SKM-1 (cell line): ENCODE data around the gene EZR.
"Not testable (repeated sequence)": the region's sequence is repeated elsewhere in the genome, so short reads cannot be mapped to it uniquely, and the experiment has no call there.

ENCODE experiments used
- DNase-seq: peaks from one replicate; lab custom pipeline; 2025; ENCODE audit not compliant: unreplicated experiment; lab: John Stamatoyannopoulos, UW

Gene EZR

GRCh38 chr6:158843751-158844683 lies 24.8 kb upstream of the EZR start:
- no peak for DNase-seq

GRCh38 chr6:158841358-158841757 lies 22.2 kb upstream of the EZR start:
- no peak for DNase-seq

DNA sequence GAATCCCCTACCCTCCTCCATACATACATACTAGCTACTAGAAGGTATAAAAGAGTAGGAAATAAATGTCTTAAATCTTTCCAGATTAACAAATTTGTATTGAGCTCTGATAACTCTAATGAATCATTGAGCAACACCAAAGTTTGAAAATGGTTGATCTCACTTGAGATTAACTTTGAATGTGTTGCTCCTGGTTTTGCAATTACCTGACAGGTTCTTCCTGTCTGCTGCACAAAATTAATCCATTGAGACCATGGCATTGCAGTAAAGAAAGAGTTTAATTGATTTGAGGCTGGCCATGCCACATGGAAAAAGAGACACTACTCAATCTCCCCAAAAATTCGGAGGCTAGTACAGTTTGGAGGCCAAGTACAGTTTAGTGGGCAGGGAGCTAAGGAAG lies 21.3 kb upstream of the EZR start:
- DNase-seq, result no peak

- DNase-seq, result no peak
These were observed 20.6 kb upstream of the EZR start for GRCh38 chr6:158839796-158840195.

DNA sequence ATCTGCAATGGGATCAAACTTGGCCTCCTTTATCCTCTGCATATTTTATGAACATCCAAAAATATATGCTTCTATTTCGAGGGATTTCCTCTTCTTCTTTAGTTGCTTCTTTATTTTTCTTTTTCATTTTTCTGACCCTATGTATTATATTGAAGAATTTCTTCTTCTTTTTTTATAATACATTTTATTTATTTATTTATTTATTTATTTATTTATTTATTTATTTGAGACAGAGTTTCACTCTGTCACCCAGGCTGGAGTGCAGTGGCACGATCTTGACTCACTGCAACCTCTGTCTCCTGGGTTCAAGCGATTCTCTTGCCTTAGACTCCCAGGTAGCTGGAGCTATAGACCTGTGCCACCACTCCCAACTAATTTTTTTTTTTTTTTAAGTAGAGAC lies 19.6 kb upstream of the EZR start:
- not testable (repeated sequence) for DNase-seq

- DNase-seq, result no peak
These were observed 18.8 kb upstream of the EZR start for GRCh38 chr6:158837684-158838625.

DNA sequence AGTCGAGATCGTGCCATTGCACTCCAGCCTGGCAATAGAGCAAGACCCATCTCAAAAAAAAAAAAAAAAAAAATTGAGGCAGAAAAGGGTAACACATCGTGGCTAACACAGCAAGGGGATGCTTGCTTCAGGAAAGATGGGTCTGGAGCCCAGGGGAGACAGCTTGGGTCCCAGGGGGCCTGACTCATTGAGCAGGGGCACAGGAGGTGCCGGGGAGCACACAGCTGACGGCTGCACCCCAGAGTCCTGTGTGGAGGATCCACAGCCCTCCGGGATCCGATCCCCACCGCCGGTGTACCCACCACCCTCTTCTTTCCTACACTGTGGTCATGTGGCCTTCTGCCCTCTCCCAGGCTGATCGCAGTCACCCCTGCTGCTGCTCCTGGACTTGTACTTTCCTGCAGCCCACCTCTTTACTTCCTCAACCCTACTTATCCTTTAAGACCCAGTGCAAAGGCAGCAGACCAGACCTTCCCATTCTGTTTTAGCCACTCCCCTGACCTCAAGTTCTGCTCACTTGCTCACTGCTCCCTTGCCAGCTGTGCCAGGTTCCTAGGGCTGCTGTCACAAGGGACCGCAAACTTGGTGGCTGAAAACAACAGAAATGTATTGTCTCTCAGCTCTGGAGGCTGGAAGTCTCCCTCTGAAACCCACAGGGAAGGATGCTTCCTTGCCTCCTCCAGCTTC lies 17.6 kb upstream of the EZR start:
- DNase-seq, result no peak

DNA sequence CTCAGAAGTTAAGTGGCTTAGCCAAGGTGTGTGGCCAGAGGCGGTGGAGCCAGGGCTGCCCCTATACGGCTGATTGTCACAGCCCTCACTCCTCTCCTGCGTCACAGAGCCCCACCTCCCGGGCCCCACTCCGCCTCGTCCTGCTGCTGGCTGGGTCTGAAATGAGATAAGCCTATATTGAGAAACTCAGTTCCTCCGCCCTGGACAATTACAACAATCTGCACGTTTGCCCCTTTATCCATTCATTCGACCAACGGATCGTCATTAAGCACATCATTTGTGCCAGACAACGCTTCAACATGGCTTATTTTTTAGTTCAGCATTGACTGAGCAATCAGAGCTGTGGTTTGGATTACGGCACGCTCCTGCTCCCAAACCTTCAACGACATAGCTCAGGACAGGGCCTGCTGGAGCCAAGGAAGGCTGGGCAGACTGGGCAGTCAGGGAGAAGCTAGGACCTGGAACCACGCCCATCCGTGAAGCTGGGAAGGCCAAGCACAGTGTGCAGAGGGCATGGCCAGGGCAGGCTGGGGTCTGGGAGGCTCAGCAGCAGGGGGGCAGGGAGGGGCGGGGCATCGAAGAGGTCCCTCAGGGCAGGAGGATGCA lies 16.6 kb upstream of the EZR start:
- DNase-seq, result no peak

DNA sequence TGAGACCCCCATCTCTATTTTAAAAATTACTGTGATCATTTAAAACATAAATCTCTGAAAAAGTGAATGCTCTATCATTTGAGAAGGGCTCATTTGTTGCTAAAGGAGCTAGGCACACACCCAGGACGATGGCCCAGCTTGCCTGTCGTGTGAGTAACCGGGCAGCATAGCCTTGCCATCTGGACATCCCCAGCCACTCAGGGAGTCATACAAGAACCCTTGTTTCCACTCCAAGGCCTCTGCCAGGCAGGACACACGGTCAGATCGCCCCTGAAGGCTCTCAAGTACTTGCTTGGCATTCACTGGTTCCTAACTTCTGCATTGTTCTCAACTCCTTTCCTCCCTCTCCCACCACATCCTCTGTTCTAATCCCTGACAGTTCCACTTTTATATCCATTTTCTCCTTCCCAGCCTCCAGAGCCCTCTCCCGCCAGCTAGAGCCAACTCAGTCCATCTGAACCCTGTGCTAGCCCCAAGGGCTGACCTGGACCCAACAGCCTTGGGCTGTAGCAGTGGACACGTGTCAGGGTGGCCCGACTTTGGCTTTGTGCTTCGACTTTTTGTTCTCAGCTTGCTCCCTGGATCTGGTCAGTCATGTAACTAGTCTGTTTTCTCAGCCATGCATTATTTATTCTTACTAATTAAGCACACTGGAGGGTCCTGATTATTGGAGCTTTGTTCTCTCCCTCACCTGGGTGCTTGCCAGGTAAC lies 15.7 kb upstream of the EZR start:
- no peak for DNase-seq

DNA sequence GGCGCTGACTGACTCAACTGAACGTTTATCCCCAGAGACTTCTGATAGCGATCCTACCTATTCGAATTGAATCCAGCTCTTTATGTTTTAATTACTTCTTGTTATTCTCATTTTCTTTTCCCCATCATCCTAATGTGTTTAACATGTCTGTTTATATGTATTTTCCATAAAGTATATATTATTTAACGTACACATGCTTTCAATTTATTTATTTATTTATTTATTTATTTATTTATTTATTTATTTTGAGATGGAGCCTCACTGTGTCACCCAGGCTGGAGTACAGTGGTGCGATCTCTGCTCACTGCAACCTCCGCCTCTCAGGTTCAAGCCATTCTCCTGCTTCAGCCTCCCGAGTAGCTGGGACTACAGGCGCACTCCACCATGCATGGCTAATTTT lies 13.6 kb upstream of the EZR start:
- DNase-seq, result not testable (repeated sequence)

DNA sequence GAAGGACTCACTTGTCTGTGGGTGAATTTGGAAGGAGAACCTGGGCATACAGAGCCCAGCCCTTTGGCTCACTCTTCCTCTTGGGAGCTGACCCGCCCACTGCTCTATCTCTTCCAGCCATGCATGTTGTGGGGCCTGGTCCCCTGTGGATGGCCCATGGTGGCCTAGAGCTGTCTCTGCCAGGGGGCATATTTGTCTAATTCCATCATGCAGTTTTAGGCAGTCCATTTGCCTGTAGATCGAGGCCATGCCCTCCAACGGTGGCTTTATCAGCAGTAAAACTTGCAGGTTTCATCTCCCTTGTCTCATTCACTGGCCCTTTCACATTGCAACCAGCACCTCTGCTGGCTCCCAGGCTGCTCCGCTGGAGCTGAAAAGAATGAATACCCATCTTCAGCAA lies 12.9 kb upstream of the EZR start:
- no peak for DNase-seq

GRCh38 chr6:158831571-158831970 lies 12.4 kb upstream of the EZR start:
- DNase-seq, result no peak

DNA sequence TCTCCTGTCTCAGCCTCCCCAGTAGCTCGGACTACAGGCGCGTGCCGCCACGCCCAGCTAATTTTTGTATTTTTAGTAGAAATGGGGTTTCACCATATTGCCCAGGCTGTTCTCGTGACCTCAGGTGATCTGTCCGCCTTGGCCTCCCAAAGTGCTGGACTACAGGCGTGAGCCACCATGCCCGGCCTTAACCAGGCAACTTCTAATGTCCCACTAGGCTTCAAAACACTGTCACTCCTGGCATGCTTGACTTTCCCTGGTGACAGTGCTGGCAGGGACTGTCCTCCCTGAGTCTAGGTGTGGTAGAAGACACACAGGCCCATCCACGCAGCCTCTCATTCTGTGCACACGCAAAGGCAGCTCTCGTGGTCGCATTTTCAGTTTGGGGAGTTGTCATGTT lies 11.6 kb upstream of the EZR start:
- DNase-seq, result no peak

DNA sequence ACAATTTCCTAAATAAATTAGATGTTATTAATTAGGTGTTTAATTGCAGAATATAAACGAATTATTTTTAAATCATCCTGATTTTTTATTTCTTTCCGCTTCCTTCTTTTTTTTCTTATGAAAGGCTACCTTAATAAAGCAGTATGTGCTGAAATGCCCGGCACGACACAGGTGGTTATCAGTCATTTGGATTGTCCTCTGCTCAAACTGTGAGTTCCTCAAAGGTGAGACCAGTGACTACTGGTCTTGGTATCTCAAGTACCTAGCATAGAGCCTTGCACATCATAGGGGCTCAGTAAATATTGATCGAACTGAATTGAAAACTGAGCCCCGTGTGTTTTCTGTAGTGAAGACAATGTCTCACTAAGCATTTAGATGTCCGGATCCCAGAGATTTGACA lies 9.6 kb upstream of the EZR start:
- no peak for DNase-seq

DNA sequence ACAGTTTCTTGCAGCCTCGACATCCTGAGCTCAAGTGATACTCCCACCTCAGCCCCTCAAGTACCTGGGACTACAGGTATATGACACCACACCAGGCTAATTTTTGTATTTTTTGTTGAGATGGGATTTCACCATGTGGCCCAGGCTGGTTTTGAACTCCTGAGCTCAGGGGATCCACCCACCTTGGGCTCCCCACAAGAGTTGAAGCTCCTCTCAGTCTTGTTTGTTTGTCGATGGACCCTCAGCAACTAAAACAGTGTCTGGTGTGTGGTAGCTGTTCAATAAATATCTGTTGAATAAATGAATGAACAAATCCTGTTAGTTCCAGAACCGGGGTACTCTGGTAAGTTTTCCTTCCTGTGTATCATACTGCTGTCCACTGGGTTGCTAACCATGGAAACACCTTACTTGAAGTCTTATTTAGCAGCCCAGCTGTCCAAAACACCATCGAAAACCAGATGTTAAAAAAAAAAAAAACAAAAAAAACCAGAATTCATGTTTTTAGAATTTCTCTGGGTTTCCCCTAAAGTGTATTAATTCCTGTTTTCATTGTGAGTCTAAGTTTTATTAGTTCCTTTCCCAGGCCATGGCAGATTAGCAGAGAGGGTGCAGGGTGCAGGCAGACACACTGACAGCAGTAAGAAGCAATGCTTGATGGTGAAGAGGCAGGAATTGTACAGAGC lies 7.8 kb upstream of the EZR start:
- no peak for DNase-seq

- no peak for DNase-seq
These were observed 6.8 kb upstream of the EZR start for GRCh38 chr6:158825951-158826306.

DNA sequence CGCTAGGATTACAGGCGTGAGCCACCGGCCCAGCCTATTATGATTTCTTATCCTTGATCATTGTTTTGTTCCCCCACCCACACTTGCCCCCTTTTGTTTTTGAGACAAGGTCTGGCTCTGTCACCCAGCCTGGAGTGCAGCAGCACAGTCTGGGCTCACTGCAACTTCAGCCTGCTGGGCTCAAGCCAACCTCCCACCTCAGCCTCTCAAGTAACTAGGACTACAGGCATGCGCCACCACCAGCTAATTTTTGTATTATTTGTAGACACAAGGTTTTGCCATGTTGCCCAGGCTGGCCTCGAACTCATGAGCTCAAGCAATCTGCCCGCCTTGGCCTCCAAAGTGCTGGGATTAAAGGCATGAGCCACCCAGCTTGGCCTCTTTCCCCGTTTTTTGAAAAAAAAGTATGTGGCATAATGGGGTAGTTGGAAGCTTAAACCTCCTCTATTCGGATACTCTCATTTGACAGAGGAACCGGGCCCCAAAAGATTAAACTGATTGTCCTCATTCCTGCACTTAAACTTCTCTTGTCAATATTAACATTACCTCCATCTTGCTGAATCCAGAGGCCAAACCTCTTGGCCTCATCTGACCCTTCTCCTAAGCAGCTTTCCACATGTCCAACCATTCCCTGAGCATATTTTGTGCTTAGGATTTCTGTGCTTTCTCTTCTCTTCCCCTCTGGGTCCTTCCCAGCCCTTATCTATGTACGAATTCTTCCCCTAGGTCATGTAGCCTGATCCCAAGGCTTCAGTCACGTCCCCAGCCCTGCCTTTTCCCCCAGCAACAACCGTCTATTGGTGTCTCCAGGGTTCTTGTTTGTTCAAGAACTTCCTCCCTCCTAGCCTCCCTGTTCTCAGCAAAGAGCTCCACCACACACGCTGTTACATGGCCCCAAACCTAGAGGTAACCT lies 6.1 kb upstream of the EZR start:
- no peak for DNase-seq

- not testable (repeated sequence) for DNase-seq
These were observed 4.4 kb upstream of the EZR start for GRCh38 chr6:158823616-158824015.
